NCI-H2227 (cell line): ENCODE data around the gene LYPD6B.
"Not testable (repeated sequence)": the region's sequence is repeated elsewhere in the genome, so short reads cannot be mapped to it uniquely, and the experiment has no call there.

Source experiments
- DNase-seq: peaks from one replicate; lab custom pipeline; 2025; ENCODE audit not compliant: unreplicated experiment; lab: John Stamatoyannopoulos, UW

Gene LYPD6B

DNA sequence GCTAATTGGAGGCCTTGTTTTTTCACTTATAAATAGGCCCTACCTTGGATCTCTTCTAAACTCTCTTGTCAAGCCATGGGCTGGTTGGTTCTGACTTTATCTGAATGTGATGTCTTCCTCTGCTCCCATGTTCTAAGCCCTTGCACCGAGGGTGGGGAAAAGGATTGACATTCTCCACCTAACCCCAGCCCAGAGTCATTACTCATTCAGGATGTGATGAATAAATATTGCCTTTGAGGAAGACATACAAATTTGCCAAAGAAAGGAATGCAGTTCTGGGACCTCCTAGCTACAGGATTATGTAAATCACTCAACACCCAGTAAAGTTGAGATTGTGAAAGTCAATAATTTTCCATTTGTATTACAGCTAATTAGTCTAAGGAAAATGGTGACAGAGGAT is 149.8 kb downstream of the LYPD6B start:
- no peak for DNase-seq

DNA sequence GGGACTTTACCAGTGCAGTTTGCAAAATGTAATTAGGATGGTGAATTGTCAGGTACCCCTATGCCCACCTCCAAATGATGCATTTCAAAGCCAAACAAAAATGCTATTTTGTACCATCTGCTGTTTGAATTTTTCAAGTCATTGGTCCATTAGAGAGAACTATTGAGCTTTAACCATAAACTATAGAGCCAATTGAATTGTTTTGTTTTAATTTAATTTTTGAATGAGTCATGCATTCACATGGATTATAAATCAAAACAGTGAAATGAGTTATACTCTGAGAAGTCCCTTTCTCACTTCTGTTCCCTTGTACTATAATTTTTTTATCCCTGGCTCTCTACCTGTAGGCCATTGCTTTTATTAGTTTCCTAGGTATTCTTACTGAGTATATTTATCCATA is 151.3 kb downstream of the LYPD6B start:
- no peak for DNase-seq

DNA sequence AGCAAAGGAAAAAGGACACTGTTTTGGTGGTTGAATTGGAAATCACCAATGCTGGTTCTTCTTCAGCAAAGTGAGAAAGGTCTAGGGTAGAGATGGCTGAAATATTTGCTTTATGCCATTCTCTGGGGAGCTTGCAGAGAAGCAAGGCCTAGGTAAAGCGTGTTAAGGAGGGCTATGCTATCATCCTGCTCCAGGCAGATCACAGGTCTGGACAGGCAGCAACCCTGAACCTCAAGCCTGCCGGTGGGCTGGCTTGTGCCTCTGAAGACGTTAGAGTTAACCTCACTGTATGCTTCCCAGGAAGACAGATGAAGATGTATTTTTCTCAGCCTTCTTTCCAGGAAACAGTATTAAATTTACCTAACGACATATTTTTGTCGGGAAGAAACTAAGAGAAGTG is 153.4 kb downstream of the LYPD6B start:
- DNase-seq = no peak

DNA sequence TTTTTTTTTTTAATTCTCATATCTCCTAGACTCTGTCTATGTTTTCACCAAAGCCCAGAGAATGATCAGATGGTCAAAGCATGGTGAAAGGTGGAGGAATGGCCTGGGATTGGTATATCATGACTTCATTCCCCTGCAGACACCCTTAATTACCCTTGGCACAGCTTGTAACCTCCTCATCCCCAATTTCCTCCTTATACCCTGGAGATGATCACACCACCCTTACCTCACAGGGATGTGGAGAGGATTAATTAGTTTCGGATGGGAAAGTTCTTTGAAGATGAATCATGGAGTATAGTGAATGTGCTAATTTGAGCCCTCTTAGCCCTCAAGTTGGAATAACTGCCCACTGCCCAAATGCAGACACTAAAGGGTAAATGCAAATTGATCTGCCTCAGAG is 153.9 kb downstream of the LYPD6B start:
- DNase-seq = no peak

DNA sequence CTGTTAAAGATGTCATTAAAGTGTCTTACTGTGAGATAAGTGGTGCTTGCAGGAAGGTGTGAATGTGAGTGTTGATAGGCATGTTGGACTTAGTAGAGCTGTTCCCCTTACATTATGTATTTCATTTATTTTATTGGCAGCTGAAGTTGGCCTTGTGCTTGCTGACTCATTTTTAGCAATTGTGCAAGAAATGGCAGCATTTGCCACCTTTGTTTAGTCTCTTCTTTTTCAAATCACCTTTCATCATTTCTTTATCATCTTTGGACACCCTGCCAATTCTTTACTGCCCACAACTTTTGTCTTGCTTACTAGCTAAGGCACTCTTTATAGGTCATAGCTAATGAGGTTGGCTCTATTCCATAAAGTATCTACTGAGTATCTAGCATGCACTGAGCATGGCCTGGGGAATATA is 161.6 kb downstream of the LYPD6B start:
- DNase-seq = peak; percentile 28

DNA sequence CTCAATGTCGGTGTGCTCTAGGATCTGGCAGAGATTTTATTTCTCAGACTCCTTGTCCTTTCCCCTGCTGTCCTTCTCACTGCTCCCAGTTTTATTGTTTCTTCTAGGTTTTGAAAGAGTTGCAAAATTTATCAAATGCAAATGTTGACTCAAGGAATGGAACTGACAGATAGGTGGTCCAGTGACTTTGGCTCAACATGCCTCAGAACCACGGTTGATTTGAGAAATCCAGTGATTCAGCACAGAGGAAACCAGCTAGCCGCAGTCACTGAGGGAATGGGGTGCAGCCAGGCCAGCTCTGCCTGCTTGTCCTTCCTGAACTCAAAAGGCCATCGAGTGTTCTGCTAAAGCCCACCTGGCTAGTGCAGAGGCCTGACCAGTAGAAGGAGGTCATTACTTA is 166.2 kb downstream of the LYPD6B start:
- DNase-seq = no peak

DNA sequence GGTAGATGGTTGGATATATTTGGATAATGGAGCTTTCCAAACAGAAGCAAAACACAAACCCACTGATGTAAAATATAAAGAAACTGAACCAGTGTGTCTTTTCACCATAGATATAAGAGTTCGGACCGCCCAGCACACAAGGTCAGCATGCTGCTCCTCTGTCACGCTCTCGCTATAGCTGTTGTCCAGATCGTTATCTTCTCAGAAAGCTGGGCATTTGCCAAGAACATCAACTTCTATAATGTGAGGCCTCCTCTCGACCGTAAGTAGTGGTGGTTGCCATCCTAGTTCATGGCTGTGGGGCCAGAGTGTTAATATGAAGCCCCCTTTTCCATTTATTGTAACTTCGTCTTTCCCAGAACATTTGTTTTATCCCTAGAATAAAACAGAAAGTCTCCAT is 166.6 kb downstream of the LYPD6B start:
- no peak for DNase-seq

DNA sequence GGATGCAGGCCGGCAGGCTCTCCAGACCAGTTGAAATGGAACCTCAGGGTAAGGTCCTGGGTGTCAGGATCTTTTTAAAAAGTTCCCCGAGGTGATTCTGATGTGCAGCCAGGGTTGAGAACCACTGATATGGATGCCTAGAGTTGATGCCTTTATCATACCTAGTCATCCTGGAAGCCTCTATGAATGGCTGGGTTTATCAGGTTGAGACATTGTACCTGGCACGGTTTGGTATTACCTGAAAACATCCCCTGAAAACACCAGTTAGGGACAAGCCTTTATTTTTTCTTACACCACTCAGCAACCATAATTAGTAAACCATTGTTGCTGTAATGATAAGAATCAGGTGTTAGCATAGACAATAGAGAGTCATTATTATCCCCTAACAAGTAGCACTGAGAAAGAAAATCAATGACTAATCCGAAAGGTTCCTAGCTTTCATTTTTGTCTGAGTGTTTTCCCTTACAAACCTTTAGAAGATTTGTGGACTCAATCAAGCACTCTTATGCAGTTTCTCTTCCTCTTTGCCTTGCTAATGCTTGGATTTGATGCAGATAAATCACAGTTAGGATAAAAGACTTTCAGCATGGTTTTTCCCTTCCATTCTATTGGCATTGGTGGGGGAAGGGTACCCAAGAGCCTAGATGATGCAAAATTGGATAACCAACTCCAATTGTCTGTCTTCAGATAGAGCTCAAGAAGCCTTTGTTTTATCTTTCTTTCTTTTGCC is 175.4 kb downstream of the LYPD6B start:
- DNase-seq = no peak

DNA sequence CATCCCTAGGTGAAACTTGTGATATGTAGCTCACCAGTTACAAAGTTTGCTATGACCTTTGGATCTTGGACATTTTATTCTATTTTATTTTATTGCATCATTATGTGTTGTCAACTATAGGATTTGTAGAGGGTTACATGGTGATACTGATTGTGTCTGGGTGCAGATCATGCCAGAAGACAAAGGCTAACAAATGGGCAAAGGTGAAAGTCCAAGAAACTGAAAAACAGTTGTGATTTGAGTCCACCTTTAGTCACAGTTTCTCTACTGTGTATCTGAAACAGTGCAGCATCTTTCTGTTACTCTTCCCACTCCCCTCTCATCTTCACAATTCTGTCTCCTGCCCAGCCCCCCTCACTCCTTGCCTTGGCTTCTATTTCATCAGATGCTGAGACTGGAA is 180.0 kb downstream of the LYPD6B start:
- no peak for DNase-seq

DNA sequence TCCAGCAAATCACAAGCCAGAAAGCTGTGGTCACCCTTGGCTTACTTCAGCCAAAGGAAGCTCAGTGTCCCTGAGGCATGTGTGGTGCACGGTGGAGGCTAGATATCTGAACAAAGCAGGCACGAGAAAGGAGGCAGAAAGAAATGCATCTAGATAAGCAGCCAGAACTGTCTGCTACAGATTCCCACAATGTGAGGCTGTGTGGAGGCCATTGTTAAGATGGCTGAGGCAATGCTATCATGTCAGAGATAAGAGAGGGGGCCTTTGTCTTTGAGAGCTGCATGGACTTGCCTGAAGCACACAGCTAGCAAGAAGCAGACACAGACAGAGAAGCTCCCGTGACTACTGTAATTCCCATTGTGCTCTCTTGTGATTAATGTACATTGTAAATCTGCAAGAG is 181.4 kb downstream of the LYPD6B start:
- DNase-seq = no peak

DNA sequence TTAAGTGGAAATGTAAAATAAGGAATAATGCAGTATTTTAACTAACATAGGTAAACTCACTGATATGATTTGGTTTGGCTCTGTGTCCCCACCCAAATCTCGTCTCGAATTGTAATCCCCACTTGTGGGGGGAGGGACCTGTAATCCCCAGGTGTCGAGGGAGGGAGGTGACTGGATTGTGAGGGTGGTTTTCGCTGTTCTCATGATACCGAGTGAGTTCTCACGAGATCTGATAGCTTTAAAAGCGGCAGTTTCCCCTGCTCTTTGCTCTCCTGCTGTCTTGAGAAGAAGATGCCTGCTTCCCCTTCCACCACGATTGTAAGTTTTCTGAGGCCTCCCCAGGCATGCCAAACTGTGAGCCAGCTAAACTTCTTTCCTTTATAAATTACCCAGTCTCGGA is 182.5 kb downstream of the LYPD6B start:
- no peak for DNase-seq

DNA sequence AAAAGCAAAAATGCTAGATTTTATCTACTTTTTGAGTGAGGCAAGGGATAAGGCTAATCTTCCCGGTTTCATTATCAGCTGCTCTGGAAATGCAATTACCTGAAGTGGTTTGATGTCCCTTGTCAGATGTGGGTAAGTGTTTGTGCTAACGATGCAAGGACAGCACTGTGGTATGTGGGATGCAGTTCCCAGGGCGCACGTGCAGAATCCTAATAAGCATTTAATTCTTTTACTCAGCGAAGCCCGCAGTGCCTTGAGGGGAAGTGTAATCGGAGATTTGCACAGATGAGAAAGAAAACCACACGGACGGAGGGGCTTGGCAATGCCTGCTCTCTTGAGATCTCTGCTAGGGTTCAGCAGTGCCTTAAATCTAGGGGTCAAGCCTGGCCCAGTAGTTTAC is 183.4 kb downstream of the LYPD6B start:
- peak; percentile 10 for DNase-seq

DNA sequence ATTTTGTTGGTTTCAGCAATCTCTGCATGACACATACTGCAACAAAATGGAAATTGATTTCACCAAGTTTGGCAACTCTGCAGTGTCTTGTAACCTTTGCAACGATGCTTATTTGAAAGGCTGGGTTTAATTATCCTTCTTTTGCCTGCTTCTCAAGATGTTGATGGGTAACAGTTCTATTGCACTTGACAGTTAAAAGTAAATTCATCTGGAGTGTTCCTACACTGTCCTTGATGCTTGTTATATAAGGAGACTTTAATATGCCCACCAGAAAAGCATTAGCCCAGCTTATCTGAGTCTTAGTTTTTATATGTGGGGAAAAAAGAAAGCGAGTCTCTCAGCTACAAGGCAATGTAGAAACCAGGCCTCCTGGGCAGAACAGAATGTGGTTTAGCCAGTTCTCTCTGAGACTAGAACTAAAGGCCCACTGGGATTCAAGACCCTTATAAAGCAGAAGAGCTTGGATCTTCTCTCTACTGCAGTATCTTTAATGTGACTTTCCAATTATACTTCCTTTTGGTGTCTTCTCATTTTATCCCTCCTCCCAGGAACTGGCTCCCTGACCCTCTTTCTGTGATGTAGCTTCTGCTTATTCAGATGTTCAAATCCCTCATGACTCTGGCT is 185.1 kb downstream of the LYPD6B start:
- no peak for DNase-seq

DNA sequence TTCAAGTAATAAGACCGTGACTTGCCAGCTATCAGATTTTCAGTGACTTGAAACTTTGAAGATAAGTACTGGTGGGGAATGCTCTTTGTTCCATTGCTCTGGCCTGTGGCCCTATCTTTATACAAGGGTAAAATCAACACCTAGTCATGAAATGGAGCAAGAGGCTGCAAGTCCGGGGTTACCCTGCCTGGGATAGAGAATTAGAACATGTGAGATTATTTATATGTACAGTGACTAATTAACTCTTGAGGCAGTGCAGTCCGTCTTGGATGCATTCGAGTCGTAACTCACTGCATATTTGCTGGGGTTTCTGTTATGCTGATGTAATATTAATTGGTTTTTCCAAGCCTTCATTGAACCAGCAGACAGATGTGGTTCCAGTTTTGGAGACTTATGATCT is 186.0 kb downstream of the LYPD6B start:
- DNase-seq = no peak

DNA sequence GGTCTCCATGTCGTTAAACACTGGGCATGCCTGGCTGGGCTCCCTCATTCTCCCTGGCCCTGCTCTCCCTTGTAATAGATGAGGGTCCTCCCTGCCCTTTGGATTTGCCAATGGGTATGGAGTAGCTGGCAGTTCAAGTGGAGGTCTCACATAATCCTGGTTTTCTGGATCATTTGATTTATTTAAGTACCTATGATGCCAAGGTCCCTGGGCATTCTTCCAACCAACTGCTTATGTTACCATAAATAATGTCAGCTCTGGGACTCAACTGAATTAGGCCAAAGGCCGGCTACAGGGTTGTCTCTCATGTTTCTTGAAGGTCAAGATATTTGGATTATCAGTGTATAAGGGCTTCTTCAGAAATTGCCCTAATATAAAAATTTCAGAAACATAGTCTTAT is 186.9 kb downstream of the LYPD6B start:
- DNase-seq = no peak

DNA sequence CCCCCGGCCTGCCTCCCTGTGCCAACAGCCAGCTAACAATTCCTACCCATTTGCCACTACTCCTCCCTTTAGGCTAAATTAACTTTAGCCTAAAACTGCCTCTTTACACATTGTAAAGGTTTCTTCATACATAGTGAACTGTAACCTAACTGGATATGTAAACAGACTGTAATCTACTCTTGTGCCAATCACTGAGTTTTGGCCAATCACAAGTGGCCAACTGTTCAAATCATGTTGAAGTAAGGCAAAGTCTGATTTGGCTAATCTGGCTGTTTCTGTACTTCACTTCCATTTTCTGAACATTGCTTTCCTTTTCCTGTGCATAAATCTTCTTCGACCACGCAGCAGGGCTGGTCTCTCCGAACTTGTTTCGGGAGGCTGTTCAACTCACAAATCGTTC is 188.3 kb downstream of the LYPD6B start:
- no peak for DNase-seq

DNA sequence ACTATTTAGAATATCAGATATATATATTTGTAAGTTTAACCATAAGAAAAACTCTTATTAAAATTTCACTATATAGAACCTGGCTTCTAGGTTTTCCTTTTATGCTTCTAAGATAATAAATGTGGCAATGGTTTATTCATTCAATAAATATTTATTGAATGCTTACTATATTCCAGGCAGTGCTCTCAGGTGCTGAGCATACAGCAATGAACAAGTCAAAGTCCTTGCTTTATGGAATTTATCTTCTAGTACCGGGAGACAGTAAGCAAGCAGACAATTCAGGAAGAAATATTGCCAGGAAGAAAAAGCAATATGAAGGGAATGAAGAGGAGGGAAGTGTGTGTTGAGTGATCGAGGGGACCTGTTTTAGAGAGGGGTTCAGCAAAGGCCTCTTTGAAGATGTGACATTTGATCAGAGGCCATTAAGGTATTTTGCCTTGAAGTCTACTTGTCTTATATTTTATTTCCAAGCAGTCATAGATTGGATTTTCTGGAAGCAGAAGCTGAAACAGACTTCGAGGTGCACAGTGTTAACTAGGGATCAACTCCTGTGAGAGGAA is 197.4 kb downstream of the LYPD6B start:
- DNase-seq = no peak

DNA sequence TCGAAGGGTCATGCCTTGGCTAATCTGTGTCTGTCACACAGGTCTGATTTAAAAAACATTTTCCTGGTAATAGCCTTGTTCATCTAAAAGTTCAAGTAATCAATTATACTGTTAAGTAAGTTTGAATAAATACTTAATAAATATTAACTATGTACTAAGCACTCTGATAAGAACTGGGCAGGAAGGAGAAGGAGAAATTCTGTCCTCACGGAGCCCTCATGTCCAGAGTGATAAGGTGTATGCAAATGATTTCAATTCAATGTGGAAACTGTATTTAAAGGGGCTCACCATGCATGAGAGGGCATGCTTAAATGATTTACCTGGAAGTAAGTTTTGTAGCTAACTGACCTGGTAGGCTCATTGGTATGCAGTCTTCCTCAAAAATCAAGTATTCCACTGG is 197.9 kb downstream of the LYPD6B start:
- no peak for DNase-seq

DNA sequence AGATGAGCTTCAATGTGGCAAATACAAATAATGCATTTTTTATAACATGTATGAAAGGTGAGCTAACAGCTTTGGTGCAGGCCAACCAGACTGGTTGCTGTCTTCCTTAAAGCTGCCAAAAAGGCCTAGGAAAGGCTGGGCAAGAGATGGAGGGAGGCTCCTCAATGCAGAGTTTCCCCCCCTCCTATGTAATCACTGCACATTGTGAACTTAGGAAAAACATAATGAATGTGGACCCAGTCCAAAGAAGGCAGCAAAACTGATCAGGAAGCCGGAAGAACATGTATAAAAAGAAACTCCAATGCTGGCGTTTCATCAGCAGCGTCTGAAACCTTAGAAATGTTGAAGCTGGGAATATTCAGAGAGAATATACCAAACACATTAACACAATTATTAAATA is 207.7 kb downstream of the LYPD6B start:
- no peak for DNase-seq

DNA sequence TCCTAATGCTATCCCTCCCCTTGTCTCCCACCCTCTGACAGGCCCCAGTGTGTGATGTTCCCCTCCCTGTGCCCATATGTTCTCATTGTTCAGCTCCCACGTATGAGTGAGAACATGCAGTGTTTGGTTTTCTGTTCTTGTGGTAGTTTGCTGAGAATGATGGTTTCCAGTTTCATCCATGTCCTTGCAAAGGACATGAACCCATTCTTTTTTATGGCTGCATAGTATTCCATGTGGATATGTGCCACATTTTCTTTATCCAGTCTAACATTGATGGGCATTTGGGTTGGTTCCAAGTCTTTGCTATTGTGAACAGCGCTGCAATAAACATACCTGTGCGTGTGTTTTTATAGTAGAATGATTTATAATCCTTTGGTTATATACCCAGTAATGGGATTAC is 212.9 kb downstream of the LYPD6B start:
- not testable (repeated sequence) for DNase-seq

DNA sequence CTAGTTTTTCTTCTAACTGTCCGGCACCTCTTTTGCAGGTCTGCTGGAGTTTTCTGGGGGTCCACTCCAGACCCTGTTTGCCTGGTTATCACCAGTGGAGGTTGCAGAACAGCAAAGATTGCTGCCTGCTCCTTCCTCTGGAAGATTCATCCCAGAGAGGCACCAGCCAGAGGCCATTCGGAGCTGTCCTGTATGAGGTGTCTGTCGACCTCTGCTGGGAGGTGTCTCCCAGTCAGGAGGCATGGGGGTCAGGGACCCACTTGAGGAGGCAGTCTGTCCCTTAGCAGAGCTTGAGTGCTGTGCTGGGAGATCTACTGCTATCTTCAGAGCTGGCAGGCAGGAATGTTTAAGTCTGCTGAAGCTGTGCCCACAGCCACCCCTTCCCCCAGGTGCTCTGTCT is 218.4 kb downstream of the LYPD6B start:
- not testable (repeated sequence) for DNase-seq

DNA sequence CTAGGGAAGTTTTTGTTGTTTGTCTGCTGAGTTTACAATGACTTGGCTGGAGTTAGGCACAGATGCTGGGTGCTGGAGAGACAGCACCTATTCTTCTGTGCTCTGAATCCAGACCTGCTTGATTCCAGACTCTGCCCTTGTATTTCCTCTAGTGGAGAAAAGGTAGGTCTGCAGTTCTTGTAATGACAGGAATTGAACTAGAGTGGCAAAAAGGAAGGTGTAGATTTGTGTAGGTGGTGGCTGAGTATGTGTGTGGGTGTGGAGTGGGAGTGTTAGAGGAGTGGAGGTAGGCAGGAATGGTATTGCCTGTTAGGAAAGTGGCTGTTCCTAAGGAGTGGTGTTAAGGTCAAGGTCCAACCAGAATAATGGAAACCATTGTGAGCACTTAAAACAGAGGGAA is 220.0 kb downstream of the LYPD6B start:
- DNase-seq = no peak

DNA sequence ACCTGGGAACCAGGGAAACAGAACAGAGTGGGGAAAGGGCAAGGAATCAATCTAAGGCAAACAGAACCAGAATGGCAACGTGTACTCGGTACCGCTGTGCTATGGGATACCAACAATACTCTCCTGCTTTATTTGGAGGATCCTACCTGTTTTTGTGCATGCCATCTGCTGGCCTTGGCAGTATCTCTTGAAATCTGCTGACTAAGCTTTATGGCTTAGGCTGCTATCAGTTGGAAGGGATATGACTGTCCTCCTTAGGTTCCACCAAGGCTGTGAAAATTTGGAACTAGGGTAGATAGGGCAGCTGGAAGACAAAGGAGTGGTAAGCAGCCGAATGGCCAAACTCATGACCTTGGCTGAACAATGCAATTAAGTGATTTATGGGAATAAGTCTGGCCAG is 220.6 kb downstream of the LYPD6B start:
- no peak for DNase-seq
